ENCODE measurements around the gene GLT8D2.

Gene GLT8D2, protein sequence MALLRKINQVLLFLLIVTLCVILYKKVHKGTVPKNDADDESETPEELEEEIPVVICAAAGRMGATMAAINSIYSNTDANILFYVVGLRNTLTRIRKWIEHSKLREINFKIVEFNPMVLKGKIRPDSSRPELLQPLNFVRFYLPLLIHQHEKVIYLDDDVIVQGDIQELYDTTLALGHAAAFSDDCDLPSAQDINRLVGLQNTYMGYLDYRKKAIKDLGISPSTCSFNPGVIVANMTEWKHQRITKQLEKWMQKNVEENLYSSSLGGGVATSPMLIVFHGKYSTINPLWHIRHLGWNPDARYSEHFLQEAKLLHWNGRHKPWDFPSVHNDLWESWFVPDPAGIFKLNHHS

GRCh38 chr12:104049903-104050356, at the start of gene GLT8D2:
Gene GLT8D2, minus strand, starts transcription at chr12:104050187. Its CDS starts 30,539 bp downstream, at chr12:104019648.
- no peak for DNase-seq (ENCODE audit: low spot score)

DNA sequence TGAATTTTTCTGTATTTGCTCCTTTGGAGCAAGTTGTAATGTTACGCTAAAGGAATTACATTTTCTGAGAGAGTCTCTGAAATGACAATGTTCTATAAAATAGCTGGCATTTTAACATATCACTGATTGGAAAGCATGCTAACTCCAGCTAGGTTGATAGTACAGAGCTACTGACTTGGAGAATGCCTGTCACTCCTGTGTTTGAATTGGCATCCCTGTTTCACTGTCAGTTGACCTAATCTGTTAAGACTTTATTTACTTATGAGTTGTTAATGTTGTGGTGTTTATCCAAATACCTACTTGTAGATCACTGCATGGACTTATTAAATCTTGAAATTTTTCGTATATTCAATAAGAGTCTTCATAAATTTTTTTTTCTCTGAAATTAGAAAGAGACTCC, 48.0 kb upstream of the GLT8D2 start:
- DNase-seq (ENCODE audit: low spot score): no peak

DNA sequence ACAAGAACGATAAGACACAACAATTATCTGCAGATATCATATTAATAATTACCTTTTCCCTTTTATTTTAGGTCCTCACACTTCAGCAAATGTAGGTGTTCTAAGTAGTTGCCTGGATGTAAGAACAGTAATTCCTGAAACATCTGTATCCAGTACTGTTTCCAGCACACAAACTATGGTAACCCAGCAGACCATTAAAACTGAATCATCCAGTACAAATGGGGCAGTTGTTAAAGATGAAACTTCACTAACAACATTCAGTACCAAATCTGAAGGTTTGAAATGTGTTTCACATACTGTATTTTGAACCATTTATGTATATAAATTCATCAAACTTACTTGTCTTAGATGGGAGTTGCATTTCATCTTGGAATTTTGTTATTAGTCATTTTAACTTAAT, 45.3 kb upstream of the GLT8D2 start:
- no peak for DNase-seq (ENCODE audit: low spot score)

- no peak for DNase-seq (ENCODE audit: low spot score)
These were observed 44.3 kb upstream of the GLT8D2 start for GRCh38 chr12:104094284-104094683.

- DNase-seq (ENCODE audit: low spot score): no peak
These were observed 41.1 kb upstream of the GLT8D2 start for GRCh38 chr12:104091136-104091535.

GRCh38 chr12:104090685-104091084, 40.7 kb upstream of the GLT8D2 start:
- peak; percentile 12 for DNase-seq (ENCODE audit: low spot score)

DNA sequence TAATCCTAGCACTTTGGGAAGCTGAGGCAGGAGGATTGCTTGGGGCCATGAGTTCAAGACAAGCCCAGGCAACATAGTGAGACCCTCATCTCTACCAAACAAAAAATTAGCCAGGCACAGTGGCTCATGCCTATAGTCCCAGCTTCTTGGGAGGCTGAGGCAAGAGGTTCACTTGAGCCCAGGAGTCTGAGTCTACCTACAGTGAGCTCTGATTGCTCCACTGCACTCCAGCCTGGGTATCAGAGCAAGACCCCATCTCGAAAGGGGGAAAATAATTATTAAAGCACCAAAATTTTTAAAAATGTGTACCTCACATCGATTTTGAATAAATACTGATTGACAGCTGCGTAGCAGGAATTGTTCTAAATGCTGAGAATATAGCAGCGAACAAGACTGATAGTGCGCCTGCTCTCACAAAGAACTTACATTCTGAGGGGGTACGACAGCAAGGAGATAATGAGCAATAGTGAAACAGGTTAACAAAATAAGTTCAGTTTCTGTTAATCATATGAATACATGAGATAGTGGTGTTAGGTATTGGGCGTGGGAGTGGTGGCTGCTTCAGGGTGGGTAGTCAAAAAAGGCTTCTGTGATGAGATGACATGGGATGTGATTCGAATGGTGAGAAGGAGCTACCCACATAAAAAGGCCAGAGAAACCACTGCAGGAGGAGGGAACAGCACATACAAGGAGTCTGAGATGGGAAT, 33.9 kb upstream of the GLT8D2 start:
- DNase-seq (ENCODE audit: low spot score): no peak

DNA sequence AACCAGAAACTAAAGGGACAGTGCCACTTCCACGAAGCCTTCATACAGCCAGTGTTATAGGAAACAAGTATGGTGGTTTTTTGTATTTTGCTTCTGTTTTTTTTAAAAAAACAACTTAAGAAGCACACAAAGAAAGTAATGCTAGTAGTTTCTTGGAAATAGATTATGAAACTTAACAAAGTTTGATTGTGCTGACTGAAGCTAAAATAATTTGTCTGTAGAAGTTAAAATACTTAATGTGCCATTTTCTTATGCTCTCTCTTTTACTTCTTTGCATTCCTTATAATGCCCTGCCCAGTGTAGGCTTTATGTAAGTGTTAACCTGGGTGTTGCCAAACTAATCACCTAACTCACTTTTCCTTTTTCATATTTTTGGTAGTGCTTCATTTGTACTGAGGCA, 30.8 kb upstream of the GLT8D2 start:
- DNase-seq (ENCODE audit: low spot score): no peak

- DNase-seq (ENCODE audit: low spot score): no peak
These were observed 29.0 kb upstream of the GLT8D2 start for GRCh38 chr12:104079024-104079423.

- DNase-seq (ENCODE audit: low spot score): no peak
These were observed 23.7 kb upstream of the GLT8D2 start for GRCh38 chr12:104073699-104074098.

- no peak for DNase-seq (ENCODE audit: low spot score)
These were observed 22.1 kb upstream of the GLT8D2 start for GRCh38 chr12:104072099-104072498.

DNA sequence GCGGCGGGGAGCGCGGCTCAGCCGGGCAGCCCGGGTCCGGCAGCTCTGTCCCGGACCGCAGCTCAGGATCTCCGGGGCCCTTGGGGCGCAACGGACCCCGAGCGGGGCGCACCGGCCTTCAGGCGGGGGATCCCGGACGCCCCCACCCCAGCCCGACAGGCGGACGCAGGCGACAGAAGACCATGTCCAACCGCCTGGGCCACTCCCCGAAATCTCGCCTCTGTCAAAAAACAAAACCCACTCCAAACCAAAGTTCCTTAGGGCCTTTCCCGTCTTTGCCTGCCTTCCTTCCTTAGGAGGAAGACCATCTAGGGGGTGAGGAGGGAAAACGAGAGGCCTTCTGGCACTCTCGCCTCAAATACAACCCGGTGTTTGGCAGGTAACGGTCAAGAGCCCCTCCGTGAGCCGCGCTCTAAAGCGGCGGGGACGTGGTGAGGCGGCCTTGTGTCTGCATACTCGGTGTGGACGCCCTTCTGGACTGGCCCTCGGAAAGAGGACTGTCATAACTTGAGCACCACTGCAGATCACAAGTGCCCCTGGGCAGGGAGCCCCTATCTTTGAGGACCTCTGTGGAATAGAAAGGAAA, 14.9 kb upstream of the GLT8D2 start:
- DNase-seq (ENCODE audit: low spot score): peak; percentile 18

DNA sequence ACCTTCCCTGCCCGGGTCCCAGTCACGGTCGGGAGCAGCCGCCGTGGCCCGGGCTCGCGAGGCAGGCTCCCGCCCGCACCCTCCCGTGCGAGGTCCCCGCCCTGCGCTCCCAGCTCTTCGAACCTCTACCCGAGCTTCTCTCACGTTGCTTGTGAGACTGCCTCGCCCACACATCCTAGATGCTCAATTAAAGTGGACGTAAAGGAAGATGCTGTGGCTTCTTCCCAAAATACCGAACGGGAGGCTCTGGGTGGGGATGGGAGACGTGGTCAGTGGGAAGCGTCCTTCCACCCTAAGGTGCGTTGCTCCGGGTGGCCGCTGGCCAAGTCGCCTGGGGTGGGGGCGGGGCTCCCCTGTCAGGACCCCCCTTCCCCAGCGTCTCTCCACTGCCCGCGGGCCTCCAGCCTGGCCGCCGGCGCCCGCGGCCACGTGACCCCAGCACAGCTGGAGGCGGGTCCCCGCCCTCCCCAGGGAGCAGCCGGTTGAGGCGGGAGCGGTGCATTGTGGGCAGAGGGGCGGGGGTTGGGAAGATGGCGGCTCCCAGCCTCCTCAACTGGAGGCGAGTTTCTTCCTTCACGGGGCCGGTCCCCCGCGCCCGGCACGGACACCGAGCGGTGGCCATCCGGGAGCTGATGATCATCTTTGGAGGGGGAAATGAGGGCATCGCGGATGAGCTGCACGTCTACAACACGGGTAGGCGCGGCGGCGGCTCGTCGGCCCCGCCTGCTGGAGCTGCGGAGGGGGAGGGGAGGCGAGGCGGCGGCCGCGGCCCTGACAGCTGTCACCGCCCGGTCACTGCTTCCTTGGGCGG, 14.2 kb upstream of the GLT8D2 start, which contains the start of gene HCFC2:
HCFC2 (plus strand) TSS at position 501 of the 811 bp plus-strand sequence; CDS start at position 531, 30 bp downstream.
- DNase-seq (ENCODE audit: low spot score): peak; percentile 89

DNA sequence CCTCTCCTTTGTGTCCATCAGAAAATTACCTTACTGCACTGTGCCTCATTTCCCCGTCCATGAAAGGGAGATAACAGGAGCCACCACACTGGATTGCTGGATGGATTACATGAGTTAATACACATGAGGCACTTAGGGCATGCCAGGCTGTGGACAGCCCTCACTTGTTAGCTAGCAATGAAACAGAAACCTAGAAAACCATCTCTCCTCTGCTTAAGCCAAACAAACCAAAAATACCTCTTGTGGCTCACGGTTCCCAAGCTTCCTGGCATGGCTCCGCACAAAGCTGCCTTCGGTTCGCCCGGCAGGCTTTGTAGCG, 13.7 kb upstream of the GLT8D2 start:
- DNase-seq (ENCODE audit: low spot score): no peak

DNA sequence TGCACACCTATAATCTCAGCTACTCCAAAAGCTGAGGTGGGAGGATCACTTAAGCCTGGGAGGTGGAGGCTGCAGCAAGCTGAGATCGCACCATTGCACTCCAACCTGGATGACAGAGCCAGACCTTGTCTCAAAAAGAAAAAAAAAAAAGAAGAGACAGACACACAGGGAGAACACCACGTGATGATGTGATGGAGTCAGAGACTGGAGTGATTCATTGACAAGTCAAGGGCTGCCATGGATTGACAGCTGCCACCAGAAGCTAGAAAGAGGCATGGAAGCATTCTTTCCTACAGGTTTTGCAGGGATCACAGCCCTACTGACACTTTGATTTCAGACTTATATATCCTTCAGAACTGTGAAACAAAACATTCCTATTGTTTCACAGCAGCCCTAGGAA, 10.8 kb upstream of the GLT8D2 start:
- DNase-seq (ENCODE audit: low spot score): no peak

GRCh38 chr12:104059963-104060362, 10.0 kb upstream of the GLT8D2 start:
- DNase-seq (ENCODE audit: low spot score): no peak

DNA sequence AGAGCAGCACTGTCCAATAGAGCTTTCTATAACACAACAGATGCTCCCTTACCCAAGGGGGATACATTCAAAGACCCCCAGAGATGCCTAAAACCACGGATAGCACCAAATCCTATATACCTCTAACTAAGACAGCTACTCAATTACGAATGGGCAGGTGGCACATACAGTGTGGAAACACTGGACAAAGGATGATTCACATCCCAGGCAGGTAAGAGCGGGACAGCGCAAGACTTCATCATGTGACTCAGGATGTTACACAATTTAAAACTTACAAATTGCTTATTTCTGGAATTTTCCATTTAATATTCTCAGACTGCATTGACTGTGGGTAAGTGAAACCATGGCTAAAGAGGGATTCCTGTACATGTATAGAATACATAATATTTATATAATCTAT, 8.8 kb upstream of the GLT8D2 start:
- DNase-seq (ENCODE audit: low spot score): no peak

- DNase-seq (ENCODE audit: low spot score): peak; percentile 34
These were observed 7.8 kb upstream of the GLT8D2 start for GRCh38 chr12:104057771-104058197.

GRCh38 chr12:104056419-104056972, 6.5 kb upstream of the GLT8D2 start:
- no peak for DNase-seq (ENCODE audit: low spot score)

DNA sequence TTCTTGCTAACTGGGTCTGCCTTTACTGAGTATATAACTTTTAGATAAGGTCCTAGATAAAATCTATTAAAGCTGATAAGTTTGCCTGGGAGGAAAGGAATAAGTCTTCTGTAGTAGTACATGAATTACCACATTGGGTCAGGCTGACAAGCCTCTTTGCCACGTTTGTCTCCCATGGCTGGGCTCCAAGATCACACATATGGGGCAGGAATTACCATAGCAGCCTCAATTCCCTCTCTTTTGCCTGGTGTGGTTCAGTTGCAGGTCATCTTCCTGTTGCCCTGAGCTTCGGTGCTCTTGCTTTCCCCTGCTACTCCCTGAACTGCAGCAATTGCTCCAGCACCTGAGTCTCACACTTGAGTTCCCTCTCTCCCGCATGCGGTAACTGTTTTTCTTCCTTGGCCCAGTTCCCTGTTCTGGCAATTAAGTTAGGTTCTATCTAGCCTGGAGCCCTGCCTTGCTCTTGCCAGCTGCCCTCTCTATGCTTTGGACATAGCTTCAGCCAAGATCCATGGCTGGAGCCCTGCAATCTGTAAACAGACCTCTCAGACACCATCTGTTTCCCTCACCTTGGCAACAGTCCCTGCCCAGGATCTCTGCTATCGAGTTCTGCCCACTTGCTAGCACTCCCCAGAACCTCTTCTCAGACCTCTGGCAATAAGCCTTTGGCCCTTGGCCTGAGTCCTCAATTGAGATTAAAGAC, 5.8 kb upstream of the GLT8D2 start:
- DNase-seq (ENCODE audit: low spot score): no peak

- DNase-seq (ENCODE audit: low spot score): no peak
These were observed 4.8 kb upstream of the GLT8D2 start for GRCh38 chr12:104054681-104055346.
